ENCODE measurements around the gene PARD3B.

PARD3B gene

GRCh38 chr2:205628422-205628821 is 1083.1 kb downstream of the PARD3B start:
- DNase-seq (ENCODE audit: low read depth), result no peak

DNA sequence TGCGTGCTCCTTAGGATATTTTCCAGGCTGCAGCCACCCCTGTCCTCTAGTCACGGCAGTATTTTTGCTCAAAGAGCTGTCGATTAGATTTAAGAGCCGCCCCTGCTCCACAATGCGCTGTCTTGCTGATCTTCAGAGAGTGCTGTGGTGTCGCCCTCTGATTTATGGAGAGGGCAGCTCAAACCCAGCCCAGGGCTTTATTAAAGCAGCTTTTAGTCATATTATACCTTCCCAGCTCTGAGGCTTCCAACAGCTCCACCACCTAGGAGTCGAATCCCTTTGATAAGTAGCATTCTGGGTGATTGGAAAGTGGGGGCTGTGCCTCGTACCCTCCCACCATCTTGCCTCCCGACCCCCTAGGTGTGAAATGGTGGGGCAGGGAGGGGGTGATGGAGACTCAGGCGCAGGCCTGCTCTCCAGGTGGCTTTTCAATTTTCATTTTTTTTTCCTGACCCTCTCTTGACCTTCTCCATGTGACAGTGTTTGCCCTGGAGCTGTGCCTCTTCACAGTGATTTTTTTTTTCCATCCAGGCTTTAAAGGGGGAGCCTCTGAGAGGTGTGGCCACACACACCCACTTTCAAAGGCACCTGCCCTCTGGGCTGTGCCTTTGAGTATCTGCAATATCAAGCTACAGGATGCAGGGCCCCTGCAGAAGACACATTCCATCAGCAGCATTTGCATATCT is 1084.0 kb downstream of the PARD3B start:
- DNase-seq (ENCODE audit: low read depth), result no peak

DNA sequence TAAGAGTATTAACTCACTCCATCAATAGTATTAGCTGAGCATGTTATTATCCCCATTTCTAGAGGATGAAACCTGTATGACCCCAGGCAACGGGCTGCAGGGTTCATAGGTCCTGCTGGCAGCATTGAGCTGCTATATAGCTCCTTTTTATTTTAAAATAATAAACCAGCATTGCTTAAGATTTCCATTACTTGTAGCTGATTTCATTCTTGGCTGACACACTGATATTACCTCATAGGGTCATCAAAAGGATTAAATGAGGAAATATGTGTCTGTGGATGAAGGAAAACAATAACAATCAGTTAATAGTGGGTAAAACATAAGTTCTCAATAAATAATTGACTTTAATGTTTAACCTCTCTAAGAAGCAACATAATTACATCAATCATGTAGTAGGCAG is 1088.7 kb downstream of the PARD3B start:
- no peak for DNase-seq (ENCODE audit: low read depth)

- DNase-seq (ENCODE audit: low read depth), result no peak
Measured at GRCh38 chr2:205636549-205637319, 1091.5 kb downstream of the PARD3B start.

DNA sequence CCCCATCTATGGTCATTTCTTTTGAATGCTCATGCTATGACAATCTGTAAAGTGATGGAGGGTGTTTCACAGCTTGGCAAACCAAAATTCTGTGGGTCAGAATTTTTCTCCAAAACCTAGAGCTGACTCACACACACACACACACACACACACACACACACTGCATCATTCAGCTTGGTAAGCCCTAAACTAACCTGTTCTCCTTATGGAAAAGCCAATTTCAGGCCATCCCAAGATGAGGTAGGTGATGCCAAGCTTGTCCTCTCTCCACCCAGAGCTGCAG is 1092.0 kb downstream of the PARD3B start:
- no peak for DNase-seq (ENCODE audit: low read depth)

GRCh38 chr2:205637779-205638503 is 1092.7 kb downstream of the PARD3B start:
- DNase-seq (ENCODE audit: low read depth), result no peak

DNA sequence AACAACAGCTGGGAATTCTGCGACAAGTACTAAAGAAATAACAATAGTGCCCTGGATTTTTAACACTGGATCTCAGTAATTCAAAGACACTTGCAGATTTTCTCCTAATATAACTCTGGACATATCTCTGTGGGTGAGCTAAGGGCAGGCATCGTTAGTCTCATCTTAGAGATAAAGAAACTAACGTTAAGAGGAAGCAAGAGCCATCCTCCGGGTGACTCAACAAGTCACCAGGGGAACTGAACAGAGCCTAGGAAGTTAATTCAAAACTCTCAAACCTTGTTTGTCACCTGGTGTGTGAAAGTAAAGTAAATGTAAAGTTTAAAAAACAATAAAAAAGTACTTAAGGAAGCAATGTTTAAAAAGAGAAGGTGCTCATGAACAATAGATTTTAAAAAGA is 1095.4 kb downstream of the PARD3B start:
- no peak for DNase-seq (ENCODE audit: low read depth)

DNA sequence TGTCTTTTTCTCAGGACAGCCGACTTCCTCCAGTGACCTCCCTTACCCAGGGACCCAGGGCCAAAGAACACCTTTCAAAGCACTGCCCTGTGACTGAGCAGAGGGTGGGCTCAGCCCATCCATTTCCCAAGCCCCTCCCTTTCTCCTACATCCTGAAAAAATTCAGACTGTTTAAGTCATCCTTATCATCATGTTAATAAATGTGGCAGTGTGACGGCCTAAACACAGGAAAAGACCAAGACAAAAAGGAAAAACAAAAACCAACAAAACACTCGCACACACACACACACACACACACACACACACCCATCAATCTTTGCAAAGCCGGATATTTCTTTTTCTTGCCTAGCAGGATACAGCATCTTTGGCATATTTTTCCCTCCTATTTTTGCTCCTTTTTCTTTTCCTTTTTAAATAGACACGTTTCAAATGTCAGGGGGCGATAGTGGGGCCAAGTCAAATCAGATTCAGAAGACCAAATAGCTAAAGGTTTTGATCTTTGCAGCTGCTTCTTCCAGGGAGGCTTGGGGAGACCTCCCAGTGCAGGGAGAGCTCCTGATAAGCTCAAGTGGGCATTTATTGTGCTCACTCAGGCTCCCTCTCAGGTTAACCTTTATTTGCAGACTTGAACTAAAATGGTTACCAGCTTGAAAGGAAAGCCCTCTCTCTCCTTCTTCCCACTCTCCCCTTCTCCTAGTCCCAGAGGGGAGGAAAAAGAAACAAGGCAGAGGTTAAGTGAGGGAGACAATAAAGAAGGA is 1097.5 kb downstream of the PARD3B start:
- no peak for DNase-seq (ENCODE audit: low read depth)

DNA sequence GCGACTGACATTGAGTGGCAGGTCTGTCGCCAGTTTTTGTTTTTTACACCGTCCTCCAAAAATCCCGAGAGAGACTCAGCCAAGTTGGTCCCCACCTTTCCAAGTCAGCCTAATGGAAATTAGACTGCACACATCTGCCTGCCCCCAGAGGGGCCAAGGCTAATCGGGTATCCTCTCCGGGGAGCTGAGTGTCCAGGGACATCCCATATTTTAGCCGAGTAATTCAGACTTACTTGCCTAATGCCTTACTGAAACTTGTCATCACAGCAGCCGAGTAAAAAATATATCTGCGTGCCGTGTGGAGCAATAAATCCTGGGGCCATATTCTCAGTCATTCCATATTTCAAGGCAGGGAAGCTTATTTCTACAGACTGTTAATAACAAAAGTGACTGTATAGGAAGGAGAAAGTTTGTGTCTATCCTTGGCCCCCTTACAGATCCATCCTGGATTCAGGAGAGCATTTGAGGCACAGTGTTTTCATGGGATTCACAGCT is 1098.2 kb downstream of the PARD3B start:
- no peak for DNase-seq (ENCODE audit: low read depth)

DNA sequence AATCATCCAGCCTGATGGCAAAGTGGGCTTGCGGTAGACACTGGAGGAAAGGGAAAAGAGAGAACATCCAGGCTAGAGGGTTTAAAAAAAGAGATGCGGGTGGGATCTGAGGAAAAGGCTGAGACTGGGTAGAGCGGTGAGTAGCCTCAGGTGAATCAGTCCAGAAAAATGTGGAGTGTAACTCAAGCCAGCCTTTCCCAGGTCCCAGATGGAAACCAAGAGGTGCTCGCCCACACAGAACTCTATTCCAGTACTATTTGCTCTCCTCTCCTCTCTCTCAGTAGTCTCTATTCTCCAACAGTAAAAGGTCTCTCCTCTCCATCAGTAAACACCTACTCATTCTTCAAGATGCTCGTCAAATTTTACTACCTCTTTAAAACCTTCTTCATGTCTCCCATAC is 1098.7 kb downstream of the PARD3B start:
- no peak for DNase-seq (ENCODE audit: low read depth)

- DNase-seq (ENCODE audit: low read depth), result no peak
Measured at GRCh38 chr2:205646680-205647079, 1101.4 kb downstream of the PARD3B start.

DNA sequence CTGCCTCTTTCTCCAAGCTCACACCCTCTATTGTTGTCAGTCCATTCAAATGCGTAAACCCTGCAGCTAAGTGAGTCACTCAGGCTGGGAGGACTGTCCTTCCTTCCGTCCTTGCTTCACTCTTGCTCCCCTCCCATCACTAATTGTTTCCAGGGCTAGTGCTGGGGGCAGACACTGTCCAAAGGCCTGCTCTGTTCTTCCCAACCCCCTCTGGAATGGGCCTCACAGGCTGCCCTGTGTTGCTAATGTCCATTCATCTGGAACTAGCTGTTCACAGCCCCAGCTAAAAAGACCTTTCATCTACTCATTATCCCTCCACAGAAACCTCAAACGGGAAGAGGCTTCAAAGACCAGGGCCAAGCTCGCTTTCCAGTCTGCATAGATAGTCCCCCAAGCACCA is 1105.2 kb downstream of the PARD3B start:
- DNase-seq (ENCODE audit: low read depth), result no peak

DNA sequence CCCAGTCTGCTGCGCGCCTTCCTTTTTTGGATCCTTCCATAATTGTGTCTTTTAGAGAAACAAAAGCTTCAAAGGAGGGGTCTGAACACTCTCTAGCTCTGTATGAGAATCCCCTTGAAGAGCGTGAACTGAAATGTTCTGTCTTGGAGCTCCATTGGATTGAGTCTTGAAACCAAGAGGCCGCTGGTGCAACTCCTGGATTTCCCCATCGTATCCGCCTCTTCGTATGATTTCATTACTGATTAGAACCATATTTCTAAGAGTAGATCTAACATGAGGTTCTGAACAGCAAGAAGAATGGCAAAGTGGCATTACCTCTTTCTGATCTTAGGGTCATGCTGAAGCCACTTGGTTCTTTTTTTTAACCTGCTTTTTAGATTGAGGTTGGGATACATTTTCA is 1105.7 kb downstream of the PARD3B start:
- no peak for DNase-seq (ENCODE audit: low read depth)

- no peak for DNase-seq (ENCODE audit: low read depth)
Measured at GRCh38 chr2:205651719-205652118, 1106.4 kb downstream of the PARD3B start.

- no peak for DNase-seq (ENCODE audit: low read depth)
Measured at GRCh38 chr2:205654878-205655605, 1109.8 kb downstream of the PARD3B start.

- no peak for DNase-seq (ENCODE audit: low read depth)
Measured at GRCh38 chr2:205655779-205656456, 1110.6 kb downstream of the PARD3B start.

DNA sequence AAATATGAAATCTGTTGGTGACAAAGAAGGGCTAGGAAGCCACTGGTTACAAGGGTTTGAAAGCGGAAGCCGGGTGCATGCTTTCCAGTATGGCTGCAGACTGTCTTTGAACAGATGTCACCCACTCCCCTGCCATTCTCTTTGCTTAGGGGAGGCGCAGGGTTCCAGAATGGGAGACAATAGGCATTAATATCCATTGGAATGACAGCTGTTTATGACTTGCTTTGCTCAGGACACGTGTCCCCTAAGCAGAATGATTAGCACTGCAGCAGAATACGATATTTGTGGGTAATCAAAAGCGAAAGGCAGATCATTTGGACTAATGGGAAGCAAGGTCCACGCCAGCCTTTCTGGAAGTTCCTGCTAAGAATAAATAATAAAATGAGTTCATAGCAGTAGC is 1111.2 kb downstream of the PARD3B start:
- no peak for DNase-seq (ENCODE audit: low read depth)

- DNase-seq (ENCODE audit: low read depth), result no peak
Measured at GRCh38 chr2:205656941-205657340, 1111.7 kb downstream of the PARD3B start.

DNA sequence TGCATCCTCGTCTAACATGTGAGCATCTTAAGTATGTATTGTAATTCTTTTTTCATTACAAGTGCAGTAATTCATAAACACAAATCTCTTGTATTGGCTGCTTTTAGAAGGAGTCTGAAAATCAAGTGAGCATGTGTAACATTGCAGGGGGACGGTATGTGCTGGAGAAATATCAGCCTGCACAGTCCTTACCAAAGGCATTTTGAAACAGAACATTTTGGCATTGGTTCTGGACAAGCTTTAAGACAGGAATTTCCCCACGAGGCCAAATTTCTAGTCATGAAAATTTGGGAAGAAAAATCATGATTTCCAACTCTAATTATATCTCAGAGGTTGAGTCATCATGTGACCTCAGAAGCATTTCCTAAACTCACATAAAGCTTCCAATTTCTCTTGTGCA is 1112.3 kb downstream of the PARD3B start:
- no peak for DNase-seq (ENCODE audit: low read depth)

DNA sequence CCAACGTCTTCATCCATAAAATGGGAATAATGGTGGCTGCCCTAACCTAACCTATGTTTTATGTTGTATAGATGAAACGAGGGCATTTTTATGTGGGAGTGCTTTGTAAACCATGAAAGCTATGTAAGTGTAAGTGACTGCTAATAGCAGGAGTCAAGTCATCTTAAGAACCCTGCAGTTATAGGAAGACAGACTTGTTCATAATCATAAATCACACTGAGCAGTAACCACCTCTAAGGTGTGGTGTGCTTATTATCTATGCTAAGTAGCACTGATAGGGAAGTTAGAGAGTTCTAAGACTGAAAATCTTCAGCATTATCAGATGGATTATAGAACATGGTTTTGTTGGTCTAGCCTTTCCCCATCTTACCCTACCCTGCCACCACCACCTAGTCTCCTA is 1112.8 kb downstream of the PARD3B start:
- no peak for DNase-seq (ENCODE audit: low read depth)

DNA sequence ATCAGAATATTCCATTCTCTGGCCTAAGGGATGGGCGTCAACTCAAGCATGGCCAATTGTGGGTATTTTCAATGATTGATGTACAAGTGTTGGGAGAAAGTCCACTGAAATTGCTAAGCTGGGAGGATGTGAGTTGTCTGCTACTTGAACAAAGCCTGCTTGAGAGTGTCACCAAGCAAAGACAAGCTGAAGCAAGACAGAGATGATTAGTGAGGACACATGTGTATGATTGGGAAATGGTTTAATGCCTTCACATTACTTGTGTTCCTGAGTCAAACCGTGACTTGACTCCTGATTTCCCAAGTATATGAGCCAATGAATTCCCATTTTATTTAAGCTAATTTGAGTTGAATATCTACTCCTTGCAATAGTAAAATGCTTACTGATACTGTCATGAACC is 1113.3 kb downstream of the PARD3B start:
- DNase-seq (ENCODE audit: low read depth), result no peak
